GM19238 (cell line): ENCODE data around the gene BAG1.

ENCODE experiments used
- DNase-seq: peaks from one replicate; pipeline ENCODE4 v3.0.0; 2011; ENCODE audit warnings: low spot score; ENCODE audit not compliant: insufficient read length

Gene BAG1

GRCh38 chr9:33264473-33265177, at the start of gene BAG1, which contains the start of gene CHMP5:
Gene BAG1, minus strand, starts transcription at chr9:33264708.
Gene CHMP5, plus strand, starts transcription at chr9:33265049. Its CDS starts 30 bp downstream, at chr9:33265079.
- DNase-seq = peak; percentile 95

GRCh38 chr9:33311953-33312352, 47.4 kb upstream of the BAG1 start:
- DNase-seq = no peak

- no peak for DNase-seq
Observed at GRCh38 chr9:33310748-33311147, 46.2 kb upstream of the BAG1 start.

- no peak for DNase-seq
Observed at GRCh38 chr9:33309903-33310302, 45.4 kb upstream of the BAG1 start.

GRCh38 chr9:33307067-33307466, 42.6 kb upstream of the BAG1 start:
- no peak for DNase-seq

- DNase-seq = no peak
Observed at GRCh38 chr9:33306037-33306436, 41.5 kb upstream of the BAG1 start.

GRCh38 chr9:33304362-33304761, 39.9 kb upstream of the BAG1 start:
- no peak for DNase-seq

- no peak for DNase-seq
Observed at GRCh38 chr9:33300546-33300945, 36.0 kb upstream of the BAG1 start.

- peak; percentile 38 for DNase-seq
Observed at GRCh38 chr9:33297432-33297831, 32.9 kb upstream of the BAG1 start.

- DNase-seq = no peak
Observed at GRCh38 chr9:33295571-33295970, 31.1 kb upstream of the BAG1 start.

GRCh38 chr9:33294670-33295432, 30.3 kb upstream of the BAG1 start:
- no peak for DNase-seq

GRCh38 chr9:33293782-33294181, 29.3 kb upstream of the BAG1 start:
- no peak for DNase-seq

GRCh38 chr9:33291901-33292300, 27.4 kb upstream of the BAG1 start:
- no peak for DNase-seq

GRCh38 chr9:33291031-33291397, 26.5 kb upstream of the BAG1 start:
- DNase-seq = no peak

GRCh38 chr9:33290247-33291030, 25.9 kb upstream of the BAG1 start, which contains the start of gene NFX1:
Gene NFX1, plus strand, starts transcription at chr9:33290516. Its CDS starts 57 bp downstream, at chr9:33290573.
- peak; percentile 78 for DNase-seq

- no peak for DNase-seq
Observed at GRCh38 chr9:33289936-33290246, 25.4 kb upstream of the BAG1 start.

GRCh38 chr9:33289496-33289895, 25.0 kb upstream of the BAG1 start:
- no peak for DNase-seq

GRCh38 chr9:33288828-33289483, 24.4 kb upstream of the BAG1 start:
- no peak for DNase-seq

- no peak for DNase-seq
Observed at GRCh38 chr9:33288235-33288634, 23.7 kb upstream of the BAG1 start.

- peak; percentile 45 for DNase-seq
Observed at GRCh38 chr9:33287087-33287490, 22.6 kb upstream of the BAG1 start.

- DNase-seq = no peak
Observed at GRCh38 chr9:33285502-33285901, 21.0 kb upstream of the BAG1 start.

- DNase-seq = no peak
Observed at GRCh38 chr9:33277484-33277883, 13.0 kb upstream of the BAG1 start.
